Sigmoid colon (tissue), 7 donors: ENCODE measurements around the gene CCL7. TPM values are rescaled to one million over a fixed set of nuclear protein-coding genes. Genes with fewer than 3 reads are reported as not detected.

Experiments
- DNase-seq: peaks from one replicate; pipeline ENCODE4 v3.0.0-alpha.2; 2019
- H3K27ac ChIP-seq, 4 donors: fragments of 200-600 bp; sonication (generic); one replicate each; pipeline ENCODE4 v1.5.1; 2016 to 2019; ENCODE audit warnings: mild to moderate bottlenecking in 1 of 4
- H3K27me3 ChIP-seq, 3 donors: fragments of 200-600 bp; sonication (generic); one replicate each; pipeline ENCODE4 v1.5.1; 2019; ENCODE audit warnings: mild to moderate bottlenecking in 1 of 3
- H3K36me3 ChIP-seq, 4 donors: fragments of 200-600 bp; sonication (generic); one replicate each; pipeline ENCODE4 v1.5.1; 2016 to 2019
- H3K4me1 ChIP-seq, 4 donors: fragments of 200-600 bp; sonication (generic); one replicate each; pipeline ENCODE4 v1.5.1; 2017 to 2019
- H3K4me3 ChIP-seq, 4 donors: fragments of 200-600 bp; sonication (generic); one replicate each; pipeline ENCODE4 v1.5.1; 2017 to 2019; ENCODE audit warnings: mild to moderate bottlenecking in 2 of 4, moderate library complexity in 1 of 4
- H3K9me3 ChIP-seq, 4 donors: fragments of 200-600 bp in 3 of 4; sonication (generic) in 3 of 4; one replicate each; pipeline versions ENCODE4 v1.5.1 to v1.6.1; 2013 to 2019
- CTCF ChIP-seq, 4 experiments: fragments of 450-650 bp in 3 of 4; fragments of 200-600 bp in 1 of 4; IDR thresholded peaks; one replicate each; pipeline ENCODE4 v1.5.1; 2016 to 2019; ENCODE audit warnings: antibody characterized with exemption in 4 of 4, mild to moderate bottlenecking in 3 of 4, moderate library complexity in 2 of 4
- EP300 ChIP-seq, 4 donors: sonication (generic); formaldehyde crosslinking; IDR thresholded peaks; one replicate each; pipeline ENCODE4 v1.6.1; 2017; ENCODE audit warnings: antibody characterized with exemption in 4 of 4
- POLR2A ChIP-seq, 2 donors: fragments of 450-650 bp; IDR thresholded peaks; one replicate each; pipeline ENCODE4 v1.6.1; 2016; ENCODE audit warnings: antibody characterized with exemption in 2 of 2, mild to moderate bottlenecking in 2 of 2, moderate library complexity in 2 of 2
- POLR2AphosphoS5 ChIP-seq, 4 donors: sonication (generic); formaldehyde crosslinking; IDR thresholded peaks; one replicate each; pipeline ENCODE4 v1.6.1; 2017; ENCODE audit warnings: antibody characterized with exemption in 4 of 4
- WGBS, 2 donors: extraction: QIAGEN DNeasy Blood & Tissue Kit; methylation state at CpG; one replicate each; pipeline ENCODE4 v1.1.7; 2013; 5-methylcytosine and 5-hydroxymethylcytosine counted together
- intact Hi-C: fragments of 100-400 bp; cut with DNase I; formaldehyde crosslinking; loops from one replicate; pipeline ENCODE4 v1.15.1; 2023
- polyA plus RNA-seq, 3 donors: library from polyadenylated mRNA; stranded (reverse); fragments of 200-250 nt; gene quantifications; one replicate each; pipeline ENCODE4 v1.2.3, GENCODE V29; 2013
- total RNA-seq, 4 donors: library from RNA; depleted of rRNA; stranded (reverse); fragments of >200 nt; gene quantifications; one replicate each; pipeline ENCODE4 v1.1.0, GENCODE V29; 2016
- donor health status: healthy with polysubstance abuse.
- donor health status: Bipolar disorder and iron deficiency.
- donor health status: healthy.

Gene CCL7
- total and polyA plus RNA-seq, 7 donors, result 0.13 TPM; not detected in 6

- no peak for TF ChIP-seq POLR2A (IDR thresholded peaks at IDR 0.05)
- TF ChIP-seq POLR2AphosphoS5 (IDR thresholded peaks at IDR 0.05), result peak in 1 of 4 donors; percentile 24
- 55 to 58% methylated on average over 3 of the region's 3 CpGs for WGBS, 2 donors
- intact Hi-C loops, result loop anchor here (2.0 kb wide), 1 partner anchor 106 kb away; no protein-coding TSS in a partner anchor
Observed at GRCh38 chr17:34307110-34307509, 37.1 kb downstream of the CCL7 start.

GRCh38 chr17:34308371-34308770 is 38.4 kb downstream of the CCL7 start:
- H3K27me3 ChIP-seq, result no peaks in the 10 kb centered on the region

More at GRCh38 chr17:34307110-34307509, 37.1 kb downstream of the CCL7 start:
- Histone ChIP-seq H3K4me1 (peaks cover 0 to 21% (median 12%) of the 10 kb centered on the region in 4 donors), H3K4me3 (no peak overlapping the region), H3K27ac (no peak overlapping the region), H3K36me3 (no peaks in the 10 kb centered on the region), H3K9me3 (no peaks in the 10 kb centered on the region), H3K27me3 (no peaks in the 10 kb centered on the region)
- DNase-seq, result no peak

GRCh38 chr17:34311291-34311690 is 41.3 kb downstream of the CCL7 start:
- Histone ChIP-seq H3K27me3 (no peaks in the 10 kb centered on the region), H3K4me3 (no peak overlapping the region), H3K36me3 (no peaks in the 10 kb centered on the region), H3K4me1 (peaks cover 0 to 20% (median 9%) of the 10 kb centered on the region in 4 donors), H3K27ac (no peak overlapping the region), H3K9me3 (no peaks in the 10 kb centered on the region)
- DNase-seq, result no peak
- WGBS, 2 donors, result 85 to 89% methylated on average over 7 of the region's 7 CpGs
- TF ChIP-seq EP300 (IDR thresholded peaks at IDR 0.05), result no peak
- TF ChIP-seq POLR2AphosphoS5 (IDR thresholded peaks at IDR 0.05), result no peak
- intact Hi-C loops, result no loop called here

More at GRCh38 chr17:34308371-34308770, 38.4 kb downstream of the CCL7 start:
- DNase-seq, result no peak
- H3K4me3 ChIP-seq, result no peak overlapping the region
- no peak overlapping the region for H3K27ac ChIP-seq
- H3K4me1 ChIP-seq, result peaks cover 0 to 21% (median 12%) of the 10 kb centered on the region in 4 donors
- H3K36me3 ChIP-seq, result no peaks in the 10 kb centered on the region
- intact Hi-C loops, result no loop called here
- TF ChIP-seq CTCF (IDR thresholded peaks at IDR 0.05) (no peak), EP300 (IDR thresholded peaks at IDR 0.05) (no peak), POLR2A (IDR thresholded peaks at IDR 0.05) (no peak), POLR2AphosphoS5 (IDR thresholded peaks at IDR 0.05) (no peak)
- no peaks in the 10 kb centered on the region for H3K9me3 ChIP-seq

- intact Hi-C loops, result no loop called here
- peaks cover 0 to 13% (median 2%) of the 10 kb centered on the region in 4 donors for H3K4me1 ChIP-seq
- no peaks in the 10 kb centered on the region for H3K9me3 ChIP-seq
- H3K36me3 ChIP-seq, result no peaks in the 10 kb centered on the region
- H3K4me3 ChIP-seq, result no peak overlapping the region
- peak; percentile 64 to 82 (median 74) for TF ChIP-seq POLR2AphosphoS5 (IDR thresholded peaks at IDR 0.05)
- no peak for TF ChIP-seq POLR2A (IDR thresholded peaks at IDR 0.05)
- TF ChIP-seq EP300 (IDR thresholded peaks at IDR 0.05), result peak in 3 of 4 donors; percentile 6 to 45 (median 17)
- DNase-seq, result no peak
- 23 to 51% methylated on average over 5 of the region's 5 CpGs for WGBS, 2 donors
- H3K27me3 ChIP-seq, result no peaks in the 10 kb centered on the region
- peak overlapping the region; percentile 60 to 72 (median 65) for H3K27ac ChIP-seq
Observed at GRCh38 chr17:34312080-34312479, 42.1 kb downstream of the CCL7 start.

- H3K27me3 ChIP-seq, result no peaks in the 10 kb centered on the region
- no peak for TF ChIP-seq CTCF (IDR thresholded peaks at IDR 0.05)
- peak; percentile 41 to 72 (median 66) for TF ChIP-seq POLR2AphosphoS5 (IDR thresholded peaks at IDR 0.05)
- TF ChIP-seq EP300 (IDR thresholded peaks at IDR 0.05), result peak in 1 of 4 donors; percentile 7
- TF ChIP-seq POLR2A (IDR thresholded peaks at IDR 0.05), result no peak
- 77 to 87% methylated on average over 4 of the region's 4 CpGs for WGBS, 2 donors
- H3K36me3 ChIP-seq, result no peaks in the 10 kb centered on the region
- no peaks in the 10 kb centered on the region for H3K9me3 ChIP-seq
- no peak for DNase-seq
- no peak overlapping the region for H3K4me3 ChIP-seq
- intact Hi-C loops, result no loop called here
- H3K4me1 ChIP-seq, result peaks cover 0 to 4% (median 2%) of the 10 kb centered on the region in 4 donors
- peak overlapping the region; percentile 60 to 72 (median 65) for H3K27ac ChIP-seq
Observed at GRCh38 chr17:34313164-34313563, 43.1 kb downstream of the CCL7 start.

- peaks cover 0 to 4% (median 2%) of the 10 kb centered on the region in 4 donors for H3K4me1 ChIP-seq
- no peak overlapping the region for H3K4me3 ChIP-seq
- peak overlapping the region; percentile 18 to 72 (median 64) for H3K27ac ChIP-seq
- DNase-seq, result peak; percentile 73
- intact Hi-C loops, result no loop called here
- no peaks in the 10 kb centered on the region for H3K36me3 ChIP-seq
- no peaks in the 10 kb centered on the region for H3K27me3 ChIP-seq
- 47 to 63% methylated on average over 4 of the region's 4 CpGs for WGBS, 2 donors
- no peaks in the 10 kb centered on the region for H3K9me3 ChIP-seq
- TF ChIP-seq POLR2AphosphoS5 (IDR thresholded peaks at IDR 0.05) (peak; percentile 26 to 59 (median 54)), EP300 (IDR thresholded peaks at IDR 0.05) (no peak)
Observed at GRCh38 chr17:34314279-34314678, 44.3 kb downstream of the CCL7 start.

GRCh38 chr17:34318474-34318873 is 48.5 kb downstream of the CCL7 start:
- H3K27me3 ChIP-seq, result no peaks in the 10 kb centered on the region
- no peak for DNase-seq
- no peak overlapping the region for H3K27ac ChIP-seq
- 47 to 73% methylated on average over 3 of the region's 3 CpGs for WGBS, 2 donors
- no peak for TF ChIP-seq EP300 (IDR thresholded peaks at IDR 0.05)
- no peak for TF ChIP-seq POLR2A (IDR thresholded peaks at IDR 0.05)
- TF ChIP-seq POLR2AphosphoS5 (IDR thresholded peaks at IDR 0.05), result no peak
- no peak for TF ChIP-seq CTCF (IDR thresholded peaks at IDR 0.05)
- no peaks in the 10 kb centered on the region for H3K36me3 ChIP-seq
- peaks cover 0 to 4% (median 2%) of the 10 kb centered on the region in 4 donors for H3K4me1 ChIP-seq
- no peak overlapping the region for H3K4me3 ChIP-seq
- no peaks in the 10 kb centered on the region for H3K9me3 ChIP-seq
- intact Hi-C loops, result no loop called here
